ENCODE measurements around the gene FAR2. TPM values are rescaled to one million over a fixed set of nuclear protein-coding genes. Genes with fewer than 3 reads are reported as not detected.

FAR2 gene
- total and polyA plus RNA-seq, 3 donors from 2014 or later = 5.1 to 25.2 (median 5.8) TPM

DNA sequence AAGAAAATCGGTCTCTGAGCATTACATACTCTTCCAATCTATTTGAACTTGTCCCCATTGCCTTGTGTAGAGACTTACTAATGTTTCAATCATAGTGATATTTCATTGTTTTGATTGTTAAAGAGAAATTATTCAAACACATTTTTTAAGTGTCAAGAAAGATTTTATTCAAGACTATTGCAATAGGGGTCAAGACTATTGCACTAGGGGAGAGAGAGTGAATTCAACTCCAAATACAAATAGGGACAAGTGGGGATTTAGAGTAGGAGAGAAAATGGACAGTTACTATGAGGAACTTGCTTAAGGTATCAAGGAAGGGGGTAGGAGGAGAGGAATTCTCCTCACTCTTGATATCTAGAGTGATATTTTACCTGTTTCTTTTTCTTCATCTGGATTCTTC, 73.1 kb downstream of the FAR2 start:
- no peaks in the 10 kb centered on the region for H3K4me1 ChIP-seq
- no peaks in the 10 kb centered on the region for H3K27me3 ChIP-seq
- intact Hi-C loops (cut with DNase I; ENCODE audit: low total_unique reads) = no loop called here
- H3K27ac ChIP-seq = no peak overlapping the region
- no peaks in the 10 kb centered on the region for H3K36me3 ChIP-seq (ENCODE audit: low read depth, missing control alignments)
- no peak for TF ChIP-seq POLR2A (IDR thresholded peaks at IDR 0.05)
- no peak for TF ChIP-seq CTCF (IDR thresholded peaks at IDR 0.05)
- no peak for DNase-seq
- H3K4me3 ChIP-seq = no peak overlapping the region
- no peaks in the 10 kb centered on the region for H3K9me3 ChIP-seq
- 93 to 97% methylated on average over 1 of the region's 1 CpG for WGBS, 2 donors

- no peaks in the 10 kb centered on the region for H3K27me3 ChIP-seq
- 84 to 89% methylated on average over 2 of the region's 2 CpGs for WGBS, 2 donors
- H3K4me3 ChIP-seq = no peak overlapping the region
- no peaks in the 10 kb centered on the region for H3K4me1 ChIP-seq
- intact Hi-C loops (cut with DNase I; ENCODE audit: low total_unique reads) = no loop called here
- H3K36me3 ChIP-seq (ENCODE audit: low read depth, missing control alignments) = no peaks in the 10 kb centered on the region
- H3K27ac ChIP-seq = no peak overlapping the region
- DNase-seq = no peak
- no peaks in the 10 kb centered on the region for H3K9me3 ChIP-seq
- TF ChIP-seq CTCF (IDR thresholded peaks at IDR 0.05) = no peak
- TF ChIP-seq POLR2A (IDR thresholded peaks at IDR 0.05) = no peak
Observed at GRCh38 chr12:29223426-29223825, 74.3 kb downstream of the FAR2 start.

DNA sequence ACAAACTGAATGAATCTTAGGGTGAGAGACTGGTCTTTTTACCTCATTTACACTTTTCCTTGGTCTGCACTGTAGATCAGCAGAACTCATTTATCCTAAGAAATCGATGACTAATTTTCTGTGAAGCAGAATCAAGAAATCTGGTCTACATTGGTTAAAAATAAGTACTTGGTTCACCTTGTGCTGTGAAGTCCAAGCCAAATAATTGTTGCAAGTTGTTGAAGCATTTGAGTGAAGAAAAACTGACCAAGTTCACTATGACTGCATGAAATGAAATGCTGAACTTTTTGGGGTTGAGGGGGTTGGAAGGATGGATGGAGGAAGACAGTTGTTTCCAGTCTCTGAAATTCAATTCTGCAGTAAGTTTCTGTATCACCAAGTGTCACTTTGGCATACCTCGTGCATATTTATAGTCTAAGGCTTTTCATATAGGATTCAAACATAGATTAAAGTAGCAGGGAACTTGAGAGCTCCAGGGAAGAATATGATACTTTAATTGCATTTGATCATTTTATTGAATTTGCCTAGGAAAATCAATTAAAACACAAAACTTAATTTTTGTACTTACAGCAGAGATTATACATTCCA, 75.0 kb downstream of the FAR2 start:
- no peaks in the 10 kb centered on the region for H3K27me3 ChIP-seq
- H3K4me3 ChIP-seq = no peak overlapping the region
- H3K9me3 ChIP-seq = no peaks in the 10 kb centered on the region
- DNase-seq = no peak
- no peaks in the 10 kb centered on the region for H3K36me3 ChIP-seq (ENCODE audit: low read depth, missing control alignments)
- 86% methylated on average over 2 of the region's 2 CpGs for WGBS, 2 donors
- TF ChIP-seq CTCF (IDR thresholded peaks at IDR 0.05) (no peak), POLR2A (IDR thresholded peaks at IDR 0.05) (no peak)
- no peak overlapping the region for H3K27ac ChIP-seq
- H3K4me1 ChIP-seq = no peaks in the 10 kb centered on the region
- intact Hi-C loops (cut with DNase I; ENCODE audit: low total_unique reads) = no loop called here

GRCh38 chr12:29224572-29224971, 75.5 kb downstream of the FAR2 start:
- intact Hi-C loops (cut with DNase I; ENCODE audit: low total_unique reads) = no loop called here
- Histone ChIP-seq H3K36me3 (ENCODE audit: low read depth, missing control alignments) (no peaks in the 10 kb centered on the region), H3K27me3 (no peaks in the 10 kb centered on the region), H3K4me1 (no peaks in the 10 kb centered on the region), H3K4me3 (no peak overlapping the region), H3K27ac (no peak overlapping the region), H3K9me3 (no peaks in the 10 kb centered on the region)
- no peak for TF ChIP-seq CTCF (IDR thresholded peaks at IDR 0.05)
- TF ChIP-seq POLR2A (IDR thresholded peaks at IDR 0.05) = no peak
- 75 to 86% methylated on average over 4 of the region's 4 CpGs for WGBS, 2 donors
- DNase-seq = no peak

- Histone ChIP-seq H3K27me3 (no peaks in the 10 kb centered on the region), H3K9me3 (no peaks in the 10 kb centered on the region), H3K27ac (no peak overlapping the region), H3K4me3 (no peak overlapping the region), H3K36me3 (ENCODE audit: low read depth, missing control alignments) (no peaks in the 10 kb centered on the region), H3K4me1 (no peaks in the 10 kb centered on the region)
- intact Hi-C loops (cut with DNase I; ENCODE audit: low total_unique reads) = no loop called here
- TF ChIP-seq CTCF (IDR thresholded peaks at IDR 0.05) = no peak
- no peak for TF ChIP-seq POLR2A (IDR thresholded peaks at IDR 0.05)
- no peak for DNase-seq
- 86 to 91% methylated on average over 2 of the region's 2 CpGs for WGBS, 2 donors
Observed at GRCh38 chr12:29225834-29226233, 76.8 kb downstream of the FAR2 start.

Measured in testis (tissue), 3 donors.